Thoracic aorta (tissue), 2 donors: ENCODE results near the gene CDKN2B. TPM values are rescaled to one million over a fixed set of nuclear protein-coding genes. Genes with fewer than 3 reads are reported as not detected.

Source experiments
- ATAC-seq: fragments of 150-250 bp; one replicate; pipeline ENCODE4 v1.8.0; 2017; ENCODE audit warnings: low read depth; ENCODE audit not compliant: insufficient number of reproducible peaks, low FRiP score
- DNase-seq: peaks from one replicate; pipeline ENCODE4 v3.0.0-alpha.2; 2020; ENCODE audit warnings: low spot score
- H3K27ac ChIP-seq, 2 donors: fragments of 200-600 bp; sonication (generic); 1 replicate in 1 of 2; 2 replicates in 1 of 2; pipeline ENCODE4 v1.5.1; 2016; ENCODE audit warnings: mild to moderate bottlenecking in 2 of 2, moderate library complexity in 2 of 2
- H3K27me3 ChIP-seq: fragments of 200-600 bp; sonication (generic); replicated peaks from 2 replicates; pipeline ENCODE4 v1.6.0; 2016; ENCODE audit warnings: mild to moderate bottlenecking; ENCODE audit not compliant: insufficient read depth
- H3K36me3 ChIP-seq: fragments of 200-600 bp; sonication (generic); one replicate; pipeline ENCODE4 v1.5.1; 2016
- H3K4me1 ChIP-seq, 2 donors: fragments of 200-600 bp; sonication (generic); 1 replicate in 1 of 2; 2 replicates in 1 of 2; pipeline versions ENCODE4 v1.5.1 to v1.6.0; 2016; ENCODE audit warnings: low read depth in 2 of 2, mild to moderate bottlenecking in 1 of 2; ENCODE audit not compliant: control insufficient read depth in 1 of 2
- H3K4me3 ChIP-seq: fragments of 200-600 bp; sonication (generic); 2 replicates; pipeline ENCODE4 v1.5.1; 2016; ENCODE audit warnings: mild to moderate bottlenecking
- H3K9me3 ChIP-seq: fragments of 200-600 bp; sonication (generic); 2 replicates; pipeline ENCODE4 v1.5.1; 2016
- CTCF ChIP-seq: fragments of 200-600 bp; sonication (generic); IDR thresholded peaks from one replicate; pipeline ENCODE4 v1.5.1; 2019; ENCODE audit warnings: antibody characterized with exemption
- total RNA-seq, 2 donors: library from RNA; depleted of rRNA; stranded (reverse); fragments of >200 nt; gene quantifications; one replicate each; pipeline versions ENCODE4 v1.1.0 to v1.2.3, GENCODE V29; 2016

The CDKN2B gene
- total RNA-seq, 2 donors from 2014 or later: 2.6 to 10.0 TPM

DNA sequence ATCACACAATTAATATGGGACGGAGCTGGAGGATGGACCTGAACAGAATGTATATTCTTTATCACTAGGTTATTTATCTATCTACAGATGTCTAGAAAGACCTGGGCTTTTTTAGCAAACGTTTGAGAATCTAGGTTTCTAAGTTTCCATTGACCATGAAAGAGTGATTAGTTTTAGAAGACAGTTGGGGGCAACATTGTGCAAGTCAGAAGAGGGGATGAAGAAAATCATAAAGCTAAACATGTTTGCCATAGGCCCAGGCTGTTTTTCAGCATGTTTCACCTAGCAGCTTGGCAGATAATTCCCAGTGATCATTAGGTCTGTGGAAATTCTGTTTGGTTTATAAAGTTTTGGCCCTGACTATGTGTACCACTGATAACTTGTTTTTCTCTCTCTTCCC lies 44.1 kb upstream of the CDKN2B start:
- Histone ChIP-seq H3K4me1 (no peaks in the 10 kb centered on the region), H3K9me3 (no peaks in the 10 kb centered on the region), H3K36me3 (no peaks in the 10 kb centered on the region), H3K4me3 (no peak overlapping the region), H3K27me3 (no peaks in the 10 kb centered on the region), H3K27ac (no peak overlapping the region)
- DNase-seq (no peak), ATAC-seq (no peak)
- no peak for TF ChIP-seq CTCF

GRCh38 chr9:22052376-22052945 lies 43.4 kb upstream of the CDKN2B start:
- Histone ChIP-seq H3K9me3 (no peaks in the 10 kb centered on the region), H3K36me3 (no peaks in the 10 kb centered on the region), H3K4me1 (no peaks in the 10 kb centered on the region), H3K4me3 (no peak overlapping the region), H3K27ac (no peak overlapping the region), H3K27me3 (no peaks in the 10 kb centered on the region)
- no peak for DNase-seq
- TF ChIP-seq CTCF: no peak
- no peak for ATAC-seq

- DNase-seq (no peak), ATAC-seq (no peak)
- no peak overlapping the region for H3K27ac ChIP-seq
- TF ChIP-seq CTCF: no peak
- no peaks in the 10 kb centered on the region for H3K4me1 ChIP-seq
- H3K4me3 ChIP-seq: no peak overlapping the region
- no peaks in the 10 kb centered on the region for H3K36me3 ChIP-seq
- H3K9me3 ChIP-seq: no peaks in the 10 kb centered on the region
- no peaks in the 10 kb centered on the region for H3K27me3 ChIP-seq
Measured at GRCh38 chr9:22050924-22051323, 41.8 kb upstream of the CDKN2B start.

GRCh38 chr9:22049411-22049810 lies 40.3 kb upstream of the CDKN2B start:
- H3K27me3 ChIP-seq: no peaks in the 10 kb centered on the region
- no peaks in the 10 kb centered on the region for H3K4me1 ChIP-seq
- ATAC-seq: no peak
- no peaks in the 10 kb centered on the region for H3K36me3 ChIP-seq
- H3K27ac ChIP-seq: no peak overlapping the region
- no peak overlapping the region for H3K4me3 ChIP-seq
- DNase-seq: no peak
- TF ChIP-seq CTCF: no peak
- H3K9me3 ChIP-seq: no peaks in the 10 kb centered on the region

GRCh38 chr9:22047596-22047995 lies 38.5 kb upstream of the CDKN2B start:
- ATAC-seq: no peak
- Histone ChIP-seq H3K27ac (no peak overlapping the region), H3K4me3 (no peak overlapping the region), H3K36me3 (no peaks in the 10 kb centered on the region), H3K9me3 (no peaks in the 10 kb centered on the region), H3K4me1 (no peaks in the 10 kb centered on the region), H3K27me3 (no peaks in the 10 kb centered on the region)
- TF ChIP-seq CTCF: no peak
- DNase-seq: no peak
